SK-N-SH (cell line): ENCODE data around the gene TRPV2. TPM values are rescaled to one million over a fixed set of nuclear protein-coding genes. Genes with fewer than 3 reads are reported as not detected.

Source experiments
- CTCF ChIA-PET: fragments of 300-600, 350-600 bp; formaldehyde crosslinking; extraction: SDS; loops from one replicate; lab custom pipeline; 2021; lab: Yijun Ruan, JAX
- POLR2A ChIA-PET: fragments of 350-600 bp; sonication (Branson Sonifier 250); formaldehyde crosslinking; extraction: SDS; loops from one replicate; lab custom pipeline; 2020; ENCODE audit warnings: antibody characterized with exemption, inconsistent platforms; lab: Yijun Ruan, JAX
- DNase-seq: peaks from one replicate; pipeline ENCODE4 v3.0.0; 2012
- H2AFZ ChIP-seq: fragments of 200-600 bp; sonication (generic); 2 replicates; pipeline ENCODE4 v1.8.1; 2016; ENCODE audit warnings: antibody characterized with exemption, mild to moderate bottlenecking, low read depth
- H3F3A ChIP-seq: fragments of 200-600 bp; sonication (generic); replicated peaks from 2 replicates; pipeline ENCODE3; 2016; ENCODE audit warnings: antibody characterized with exemption, mild to moderate bottlenecking; ENCODE audit not compliant: insufficient read depth
- H3K27ac ChIP-seq, 2 experiments: fragments of 200-500 bp in 1 of 2; fragments of 200-600 bp in 1 of 2; sonication (Bioruptor generic) in 1 of 2; sonication (generic), shearing (Covaris generic) in 1 of 2; 2 replicates each; pipeline versions ENCODE4 v1.5.1 to v1.6.1; 2014 to 2016; ENCODE audit warnings: low read depth in 2 of 2, inconsistent platforms in 1 of 2, low read length in 1 of 2, mild to moderate bottlenecking in 1 of 2, mixed read lengths in 1 of 2
- H3K27me3 ChIP-seq: fragments of 200-600 bp; sonication (generic), shearing (Covaris generic); 2 replicates; pipeline ENCODE4 v1.6.1; 2016; ENCODE audit warnings: mixed run types; ENCODE audit not compliant: insufficient read depth
- H3K36me3 ChIP-seq, 2 experiments: fragments of 200-500 bp in 1 of 2; fragments of 200-600 bp in 1 of 2; sonication (Bioruptor generic) in 1 of 2; sonication (generic) in 1 of 2; replicated peaks in 1 of 2; 2 replicates each; pipeline versions ENCODE3 to v1.5.1; 2014 to 2016; ENCODE audit warnings: low read length in 1 of 2, mild to moderate bottlenecking in 1 of 2; ENCODE audit not compliant: insufficient read depth in 2 of 2, control insufficient read depth in 1 of 2
- H3K4me1 ChIP-seq, 2 experiments: fragments of 200-500 bp in 1 of 2; fragments of 200-600 bp in 1 of 2; sonication (Bioruptor generic) in 1 of 2; sonication (generic), shearing (Covaris generic) in 1 of 2; 2 replicates each; pipeline versions ENCODE4 v1.5.1 to v1.6.1; 2014 to 2016; ENCODE audit warnings: low read depth in 1 of 2, low read length in 1 of 2, mixed run types in 1 of 2; ENCODE audit not compliant: insufficient read depth in 2 of 2, control insufficient read depth in 1 of 2
- H3K4me2 ChIP-seq: fragments of 200-600 bp; sonication (generic), shearing (Covaris generic); 2 replicates; pipeline ENCODE4 v1.6.1; 2017; ENCODE audit warnings: mixed run types
- H3K4me3 ChIP-seq, 2 experiments: fragments of 200-500 bp in 1 of 2; fragments of 200-600 bp in 1 of 2; sonication (Bioruptor generic) in 1 of 2; sonication (generic), shearing (Covaris generic) in 1 of 2; 2 replicates each; pipeline versions ENCODE4 v1.5.1 to v1.8.1; 2014 to 2016; ENCODE audit warnings: low read depth in 2 of 2, inconsistent platforms in 1 of 2, low read length in 1 of 2, mild to moderate bottlenecking in 1 of 2, mixed read lengths in 1 of 2, moderate library complexity in 1 of 2
- H3K79me2 ChIP-seq: fragments of 200-600 bp; sonication (generic); 2 replicates; pipeline ENCODE4 v1.8.1; 2017; ENCODE audit warnings: mild to moderate bottlenecking; ENCODE audit not compliant: insufficient read depth
- H3K9ac ChIP-seq: fragments of 200-600 bp; sonication (generic); 2 replicates; pipeline ENCODE4 v1.6.1; 2017; ENCODE audit warnings: mixed run types
- H3K9me2 ChIP-seq: fragments of 200-600 bp; sonication (generic); 2 replicates; pipeline ENCODE4 v1.6.1; 2017; ENCODE audit warnings: mixed run types
- H3K9me3 ChIP-seq: fragments of 200-600 bp; sonication (generic); 2 replicates; pipeline ENCODE4 v1.6.1; 2017; ENCODE audit warnings: mixed run types, mild to moderate bottlenecking, moderate library complexity
- H4K20me1 ChIP-seq: fragments of 200-600 bp; sonication (generic); 2 replicates; pipeline ENCODE4 v1.6.1; 2017; ENCODE audit warnings: mild to moderate bottlenecking, mixed run types; ENCODE audit not compliant: insufficient read depth
- CHD2 ChIP-seq: fragments of 150-350 bp; IDR thresholded peaks from 2 replicates; pipeline ENCODE4 v1.6.1; 2018; ENCODE audit warnings: low read length; ENCODE audit not compliant: partially characterized antibody
- CTCF ChIP-seq: fragments of 200-600 bp; sonication (generic); IDR thresholded peaks from 2 replicates; pipeline ENCODE4 v1.6.1; 2017; ENCODE audit warnings: antibody characterized with exemption, mild to moderate bottlenecking, moderate library complexity
- FOSL2 ChIP-seq: IDR thresholded peaks from 2 replicates; pipeline ENCODE4 v1.4.0; 2012; ENCODE audit warnings: low read depth, mild to moderate bottlenecking, moderate library complexity, borderline replicate concordance
- FOXJ3 ChIP-seq: sonication (generic); formaldehyde crosslinking; IDR thresholded peaks from 2 replicates; pipeline ENCODE4 v1.5.1; 2020; ENCODE audit warnings: mild to moderate bottlenecking, missing genetic modification reagents
- GATA2 ChIP-seq: sonication (generic); formaldehyde crosslinking; IDR thresholded peaks from 2 replicates; pipeline ENCODE4 v1.5.0; 2020; ENCODE audit warnings: mild to moderate bottlenecking, missing genetic modification reagents
- IRF3 ChIP-seq: fragments of 150-350 bp; IDR thresholded peaks from 2 replicates; pipeline ENCODE4 v1.6.1; 2016; ENCODE audit warnings: mild to moderate bottlenecking, low read depth, low read length
- MEF2A ChIP-seq: IDR thresholded peaks from 2 replicates; pipeline ENCODE4 v1.4.0; 2012; ENCODE audit warnings: low read depth, borderline replicate concordance
- NRF1 ChIP-seq: IDR thresholded peaks from 2 replicates; pipeline ENCODE4 v1.6.1; 2012; ENCODE audit warnings: low read depth, mild to moderate bottlenecking, low read length
- PBX3 ChIP-seq: IDR thresholded peaks from 2 replicates; pipeline ENCODE4; 2012
- SMC3 ChIP-seq: IDR thresholded peaks from 2 replicates; pipeline ENCODE4 v1.6.1; 2012; ENCODE audit warnings: low read depth, low read length, improper control_type of control experiment
- TEAD4 ChIP-seq: IDR thresholded peaks from 2 replicates; pipeline ENCODE4 v1.4.0; 2012; ENCODE audit warnings: mild to moderate bottlenecking, borderline replicate concordance; ENCODE audit not compliant: insufficient read depth
- USF1 ChIP-seq: IDR thresholded peaks from 2 replicates; pipeline ENCODE4 v1.4.0; 2012; ENCODE audit warnings: low read depth, borderline replicate concordance
- YY1 ChIP-seq: IDR thresholded peaks from 2 replicates; pipeline ENCODE4 v1.4.0; 2012; ENCODE audit warnings: low read depth, mild to moderate bottlenecking
- WGBS: methylation state at CpG from one replicate; pipeline ENCODE4 v1.1.6; 2017; ENCODE audit warnings: low lambda C conversion rate; 5-methylcytosine and 5-hydroxymethylcytosine counted together
- polyA plus RNA-seq, 3 experiments: library from polyadenylated mRNA; depleted of rRNA; stranded (reverse); fragments of >200 nt; gene quantifications; 2 replicates each; pipeline ENCODE4 v1.2.3, GENCODE V29; 2012

TRPV2 gene
- polyA plus RNA-seq, 1 of the 3 experiments (the other 2 are of a cell fraction) = 11.0 TPM

- TF ChIP-seq FOXJ3 = no peak
- TF ChIP-seq TEAD4 = no peak
- no peak for TF ChIP-seq CTCF
- no peak for TF ChIP-seq SMC3
- TF ChIP-seq MEF2A = no peak
- TF ChIP-seq GATA2 (CRISPR knock-in tag) = no peak
- TF ChIP-seq NRF1 = no peak
- TF ChIP-seq YY1 = no peak
- H3K9me3 ChIP-seq = no peaks in the 10 kb centered on the region
- no peak for DNase-seq
- CTCF ChIA-PET = interaction anchor here (2.2 to 33.7 kb wide), 2 partner anchors 74 to 83 kb away, joined by 10 to 746 read pairs; no protein-coding TSS in a partner anchor
- no peak overlapping the region; a peak in 1 of 4 replicates for H3K27ac ChIP-seq
- peaks cover 68% of the 10 kb centered on the region for H4K20me1 ChIP-seq
- WGBS = 91% methylated on average over 11 of the region's 12 CpGs
- H3F3A ChIP-seq = peaks cover 51% of the 10 kb centered on the region
- POLR2A ChIA-PET = no interaction called here
- no peaks in the 10 kb centered on the region for H3K27me3 ChIP-seq
- H3K4me1 ChIP-seq = peaks cover 13 to 20% of the 10 kb centered on the region in 2 experiments; a peak in 3 of 4 replicates
- H2AFZ ChIP-seq = no peak overlapping the region
- H3K4me2 ChIP-seq = no peak overlapping the region
- peaks cover 32 to 48% of the 10 kb centered on the region in 2 experiments for H3K36me3 ChIP-seq
- H3K9ac ChIP-seq = no peak overlapping the region
- no peak overlapping the region for H3K4me3 ChIP-seq
- peaks cover 19% of the 10 kb centered on the region for H3K79me2 ChIP-seq
- no peaks in the 10 kb centered on the region for H3K9me2 ChIP-seq
These were observed 31.1 kb downstream of the TRPV2 start for GRCh38 chr17:16446338-16446983.

- Histone ChIP-seq H2AFZ (no peak overlapping the region), H4K20me1 (peaks cover 55% of the 10 kb centered on the region), H3K4me1 (peaks cover 4 to 14% of the 10 kb centered on the region in 2 experiments; a peak in 1 of 4 replicates), H3K4me3 (no peak overlapping the region), H3K27ac (no peak overlapping the region), H3F3A (peaks cover 40% of the 10 kb centered on the region), H3K36me3 (peaks cover 20 to 36% of the 10 kb centered on the region in 2 experiments), H3K79me2 (peaks cover 7% of the 10 kb centered on the region; the same call in 1 of the 2 replicates), H3K9me3 (no peaks in the 10 kb centered on the region), H3K9me2 (no peaks in the 10 kb centered on the region), H3K9ac (no peak overlapping the region), H3K4me2 (no peak overlapping the region), H3K27me3 (no peaks in the 10 kb centered on the region)
- no peak for TF ChIP-seq CHD2
- TF ChIP-seq PBX3 = no peak
- no peak for TF ChIP-seq FOSL2
- no peak for TF ChIP-seq IRF3
- no peak for TF ChIP-seq MEF2A
- TF ChIP-seq USF1 = no peak
- 83% methylated on average over 5 of the region's 8 CpGs for WGBS
- POLR2A ChIA-PET = no interaction called here
- CTCF ChIA-PET = interaction anchor here (1.5 to 33.7 kb wide), 2 partner anchors 16 to 73 kb away, joined by 6 to 746 read pairs; no protein-coding TSS in a partner anchor
- DNase-seq = no peak
These were observed 32.3 kb downstream of the TRPV2 start for GRCh38 chr17:16447676-16448075.
